Gastrocnemius medialis (tissue), 4 donors: ENCODE measurements around the gene MTHFD2. TPM values are rescaled to one million over a fixed set of nuclear protein-coding genes. Genes with fewer than 3 reads are reported as not detected.

Experiments
- ATAC-seq, 2 donors: fragments of 150-250 bp; one replicate each; pipeline ENCODE4 v1.9.1; 2016
- DNase-seq, 2 donors: peaks; one replicate each; pipeline ENCODE4 v3.0.0-alpha.2; 2019
- H3K27ac ChIP-seq, 4 donors: fragments of 200-600 bp; sonication (generic); 1 replicate in 1 of 4; 2 replicates in 3 of 4; pipeline ENCODE4 v1.5.1; 2016 to 2018; ENCODE audit warnings: mild to moderate bottlenecking in 2 of 4, moderate library complexity in 1 of 4
- H3K27me3 ChIP-seq, 3 donors: fragments of 200-600 bp; sonication (generic) in 2 of 3; 1 replicate in 1 of 3; 2 replicates in 2 of 3; pipeline versions ENCODE4 v1.5.1 to v1.6.0; 2016 to 2019; ENCODE audit warnings: mild to moderate bottlenecking in 1 of 3, moderate library complexity in 1 of 3
- H3K36me3 ChIP-seq, 2 donors: fragments of 200-600 bp; sonication (generic) in 1 of 2; one replicate each; pipeline ENCODE4 v1.5.1; 2017 to 2018
- H3K4me1 ChIP-seq, 2 donors: fragments of 200-600 bp; sonication (generic) in 1 of 2; one replicate each; pipeline ENCODE4 v1.5.1; 2016 to 2017; ENCODE audit warnings: mild to moderate bottlenecking in 2 of 2
- H3K4me3 ChIP-seq, 4 donors: fragments of 200-600 bp; sonication (generic) in 3 of 4; 1 replicate in 1 of 4; 2 replicates in 3 of 4; pipeline ENCODE4 v1.5.1; 2016 to 2019; ENCODE audit warnings: mild to moderate bottlenecking in 2 of 4
- H3K9me3 ChIP-seq, 3 donors: fragments of 200-600 bp; sonication (generic) in 2 of 3; 1 replicate in 1 of 3; 2 replicates in 2 of 3; pipeline ENCODE4 v1.5.1; 2016 to 2019
- POLR2A ChIP-seq, 2 donors: fragments of 450-650 bp; IDR thresholded peaks; one replicate each; pipeline ENCODE4 v1.6.1; 2017; ENCODE audit warnings: antibody characterized with exemption in 2 of 2, mild to moderate bottlenecking in 2 of 2, moderate library complexity in 2 of 2
- in situ Hi-C, 4 donors: fragments of 200-750 bp; cut with MboI; loops; one replicate each; pipeline versions ENCODE4 v1.15.0 to v1.8.0; 2017; ENCODE audit warnings: low sequenced_read_pairs in 4 of 4
- intact Hi-C: fragments of 100-400 bp; cut with DNase I; formaldehyde crosslinking; loops from one replicate; pipeline ENCODE4 v1.15.1; 2023; ENCODE audit warnings: low total_unique reads
- total RNA-seq, 4 donors: library from RNA; depleted of rRNA; stranded (reverse); fragments of >200 nt; gene quantifications; one replicate each; pipeline versions ENCODE4 v1.1.0 to v1.2.3, GENCODE V29; 2016
- TF ChIP-seq, protein P1 (sequence below), 5 experiments: fragments of 450-650 bp in 3 of 5; fragments of 200-600 bp in 2 of 5; sonication (generic) in 2 of 5; IDR thresholded peaks in 4 of 5; conservative IDR thresholded peaks in 1 of 5; 1 replicate in 4 of 5; 2 replicates in 1 of 5; pipeline ENCODE4 v1.5.1; 2016 to 2019; ENCODE audit warnings: antibody characterized with exemption in 5 of 5, mild to moderate bottlenecking in 3 of 5, moderate library complexity in 3 of 5

The MTHFD2 gene
- total RNA-seq, 4 donors from 2014 or later = 29.0 to 53.5 (median 32.5) TPM

DNA sequence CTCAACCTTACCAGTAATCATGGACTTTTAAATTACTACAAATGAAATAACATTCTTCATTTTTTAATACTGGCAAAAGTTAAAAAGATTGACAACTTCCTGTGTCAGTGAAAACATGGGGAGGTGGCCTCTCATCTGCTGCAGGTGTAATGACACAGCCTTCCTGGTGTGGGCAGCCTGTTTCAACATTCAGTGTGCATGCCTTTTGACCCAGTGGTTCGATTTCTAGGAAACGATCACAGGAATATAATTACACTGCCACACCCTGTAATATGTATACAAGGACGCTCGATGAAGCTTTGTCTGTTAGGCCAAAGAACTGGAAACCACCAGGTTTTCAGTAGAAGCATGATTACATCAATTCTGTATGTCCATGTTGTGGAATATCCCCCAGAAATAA, 68.7 kb downstream of the MTHFD2 start:
- TF ChIP-seq, protein P1, sequence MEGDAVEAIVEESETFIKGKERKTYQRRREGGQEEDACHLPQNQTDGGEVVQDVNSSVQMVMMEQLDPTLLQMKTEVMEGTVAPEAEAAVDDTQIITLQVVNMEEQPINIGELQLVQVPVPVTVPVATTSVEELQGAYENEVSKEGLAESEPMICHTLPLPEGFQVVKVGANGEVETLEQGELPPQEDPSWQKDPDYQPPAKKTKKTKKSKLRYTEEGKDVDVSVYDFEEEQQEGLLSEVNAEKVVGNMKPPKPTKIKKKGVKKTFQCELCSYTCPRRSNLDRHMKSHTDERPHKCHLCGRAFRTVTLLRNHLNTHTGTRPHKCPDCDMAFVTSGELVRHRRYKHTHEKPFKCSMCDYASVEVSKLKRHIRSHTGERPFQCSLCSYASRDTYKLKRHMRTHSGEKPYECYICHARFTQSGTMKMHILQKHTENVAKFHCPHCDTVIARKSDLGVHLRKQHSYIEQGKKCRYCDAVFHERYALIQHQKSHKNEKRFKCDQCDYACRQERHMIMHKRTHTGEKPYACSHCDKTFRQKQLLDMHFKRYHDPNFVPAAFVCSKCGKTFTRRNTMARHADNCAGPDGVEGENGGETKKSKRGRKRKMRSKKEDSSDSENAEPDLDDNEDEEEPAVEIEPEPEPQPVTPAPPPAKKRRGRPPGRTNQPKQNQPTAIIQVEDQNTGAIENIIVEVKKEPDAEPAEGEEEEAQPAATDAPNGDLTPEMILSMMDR (IDR thresholded peaks at IDR 0.05 in 4 of 5, conservative IDR thresholded peaks at IDR 0.05 in 1 of 5) = no peak
- no peak for TF ChIP-seq POLR2A (IDR thresholded peaks at IDR 0.05)
- ATAC-seq = no peak
- Histone ChIP-seq H3K27ac (no peak overlapping the region), H3K4me3 (no peak overlapping the region), H3K36me3 (no peaks in the 10 kb centered on the region), H3K27me3 (no peaks in the 10 kb centered on the region), H3K9me3 (no peaks in the 10 kb centered on the region), H3K4me1 (no peaks in the 10 kb centered on the region)
- no peak for DNase-seq
- in situ Hi-C loops = no loop called here
- intact Hi-C loops = no loop called here

Other genes with a start within 250 kb of the MTHFD2 start
- 1 to 10 TPM; 2.1 to 3.3 (median 2.9) TPM for gene TET3, start 213.7 kb upstream of the MTHFD2 start, total RNA-seq
- gene BOLA3, start 50.7 kb upstream of the MTHFD2 start, total RNA-seq = 100 to 1,000 TPM in 1 of 4 donors, 10 to 100 TPM in 3; 32.2 to 114 (median 69.5) TPM
- gene MOB1A, start 19.7 kb upstream of the MTHFD2 start, total RNA-seq = 10 to 100 TPM; 19.9 to 44.3 (median 35.5) TPM
- gene SLC4A5, start 144.8 kb downstream of the MTHFD2 start, total RNA-seq = 1 to 10 TPM in 1 of 4 donors, under 1 TPM in 3; 0.24 to 3.8 (median 0.59) TPM
- gene DCTN1, start 181.7 kb downstream of the MTHFD2 start, total RNA-seq = 100 to 1,000 TPM in 2 of 4 donors, 10 to 100 TPM in 2; 89.8 to 127 (median 103) TPM
- under 1 TPM in 1 of 4 donors, not detected in 3; 0.24 TPM for gene C2orf81, start 223.0 kb downstream of the MTHFD2 start, total RNA-seq
- gene WDR54, start 223.1 kb downstream of the MTHFD2 start, total RNA-seq = 1 to 10 TPM in 2 of 4 donors, under 1 TPM in 2; 0.51 to 2.1 (median 1.4) TPM
- gene RTKN, start 243.3 kb downstream of the MTHFD2 start, total RNA-seq = 10 to 100 TPM in 1 of 4 donors, 1 to 10 TPM in 3; 2.2 to 17.6 (median 5.9) TPM